ENCODE results near the gene CAMTA1.

Gene CAMTA1

DNA sequence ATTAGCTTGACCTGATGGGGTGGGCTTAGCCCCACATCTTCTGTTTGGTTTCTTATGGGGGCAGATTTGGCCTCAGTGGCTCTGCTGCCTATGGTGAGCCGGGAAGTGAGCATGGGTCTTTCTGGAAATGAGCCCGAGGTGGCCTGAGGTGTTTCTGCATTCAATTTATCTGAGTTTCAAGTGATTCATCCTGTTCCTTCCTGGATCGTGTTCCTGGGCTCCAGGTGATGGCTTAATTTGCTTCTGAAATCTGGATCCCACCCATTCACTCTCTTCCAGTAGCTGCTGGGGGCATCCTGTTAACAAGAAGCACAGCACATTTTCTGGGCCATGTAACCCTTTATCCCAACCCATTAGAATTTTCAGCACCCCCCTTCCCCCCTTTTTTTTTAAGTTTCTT, 324.6 kb downstream of the CAMTA1 start:
- TF ChIP-seq, protein P1, sequence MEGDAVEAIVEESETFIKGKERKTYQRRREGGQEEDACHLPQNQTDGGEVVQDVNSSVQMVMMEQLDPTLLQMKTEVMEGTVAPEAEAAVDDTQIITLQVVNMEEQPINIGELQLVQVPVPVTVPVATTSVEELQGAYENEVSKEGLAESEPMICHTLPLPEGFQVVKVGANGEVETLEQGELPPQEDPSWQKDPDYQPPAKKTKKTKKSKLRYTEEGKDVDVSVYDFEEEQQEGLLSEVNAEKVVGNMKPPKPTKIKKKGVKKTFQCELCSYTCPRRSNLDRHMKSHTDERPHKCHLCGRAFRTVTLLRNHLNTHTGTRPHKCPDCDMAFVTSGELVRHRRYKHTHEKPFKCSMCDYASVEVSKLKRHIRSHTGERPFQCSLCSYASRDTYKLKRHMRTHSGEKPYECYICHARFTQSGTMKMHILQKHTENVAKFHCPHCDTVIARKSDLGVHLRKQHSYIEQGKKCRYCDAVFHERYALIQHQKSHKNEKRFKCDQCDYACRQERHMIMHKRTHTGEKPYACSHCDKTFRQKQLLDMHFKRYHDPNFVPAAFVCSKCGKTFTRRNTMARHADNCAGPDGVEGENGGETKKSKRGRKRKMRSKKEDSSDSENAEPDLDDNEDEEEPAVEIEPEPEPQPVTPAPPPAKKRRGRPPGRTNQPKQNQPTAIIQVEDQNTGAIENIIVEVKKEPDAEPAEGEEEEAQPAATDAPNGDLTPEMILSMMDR (conservative IDR thresholded peaks at IDR 0.05; ENCODE audit: low read depth, low read length) = no peak
- H3K4me3 ChIP-seq (ENCODE audit: low read depth, low read length) = no peak overlapping the region
- DNase-seq (ENCODE audit: low read depth) = no peak

GRCh38 chr1:7110321-7110720, 325.1 kb downstream of the CAMTA1 start:
- TF ChIP-seq, protein P1 (conservative IDR thresholded peaks at IDR 0.05; ENCODE audit: low read depth, low read length) = no peak
- DNase-seq (ENCODE audit: low read depth) = no peak
- H3K4me3 ChIP-seq (ENCODE audit: low read depth, low read length) = no peak overlapping the region

- H3K4me3 ChIP-seq (ENCODE audit: low read depth, low read length) = no peak overlapping the region
- no peak for DNase-seq (ENCODE audit: low read depth)
- TF ChIP-seq, protein P1 (conservative IDR thresholded peaks at IDR 0.05; ENCODE audit: low read depth, low read length) = no peak
These were observed 326.6 kb downstream of the CAMTA1 start for GRCh38 chr1:7111853-7112252.

DNA sequence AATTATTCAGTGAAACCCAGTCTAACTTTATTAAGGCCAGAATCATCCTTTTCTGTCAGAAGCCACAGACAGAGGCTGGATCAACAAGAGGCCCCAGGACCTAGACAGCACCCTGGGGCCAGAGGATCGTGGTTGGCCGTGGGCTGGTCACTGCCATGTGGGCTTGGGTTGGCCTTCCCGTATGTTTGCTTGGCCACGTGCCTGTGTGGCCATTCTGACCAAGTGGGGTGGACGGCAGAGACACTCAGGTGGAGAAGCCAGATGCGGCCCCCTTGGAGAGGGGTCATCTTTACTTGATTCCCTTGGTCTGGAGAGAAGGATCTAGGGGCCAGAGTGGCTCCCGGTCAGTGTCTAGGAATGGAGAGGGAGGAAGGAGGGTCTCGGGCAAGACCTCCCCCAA, 327.9 kb downstream of the CAMTA1 start:
- no peak for DNase-seq (ENCODE audit: low read depth)
- TF ChIP-seq, protein P1 (conservative IDR thresholded peaks at IDR 0.05; ENCODE audit: low read depth, low read length) = no peak
- H3K4me3 ChIP-seq (ENCODE audit: low read depth, low read length) = no peak overlapping the region

- no peak overlapping the region for H3K4me3 ChIP-seq (ENCODE audit: low read depth, low read length)
- TF ChIP-seq, protein P1 (conservative IDR thresholded peaks at IDR 0.05; ENCODE audit: low read depth, low read length) = no peak
- DNase-seq (ENCODE audit: low read depth) = no peak
These were observed 328.6 kb downstream of the CAMTA1 start for GRCh38 chr1:7113822-7114221.

DNA sequence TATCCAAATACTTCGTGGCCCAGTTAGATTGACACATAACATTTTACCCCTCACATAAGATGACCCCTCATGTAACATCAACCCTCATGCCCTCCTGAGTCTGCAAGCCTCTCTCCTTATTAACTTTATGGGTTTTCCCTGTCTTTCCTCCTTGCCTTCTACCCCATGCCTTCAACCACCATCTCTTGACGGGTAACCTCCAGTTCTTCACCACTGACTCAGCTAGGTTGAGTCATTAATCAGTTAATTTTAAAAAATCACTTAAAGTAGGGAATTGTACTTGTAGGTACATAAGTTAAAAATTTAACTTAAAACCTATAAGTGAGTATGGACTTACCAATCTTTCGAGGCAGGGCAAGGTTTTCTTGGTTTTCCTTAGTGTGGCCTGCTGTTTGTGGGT, 330.7 kb downstream of the CAMTA1 start:
- TF ChIP-seq, protein P1 (conservative IDR thresholded peaks at IDR 0.05; ENCODE audit: low read depth, low read length) = no peak
- no peak for DNase-seq (ENCODE audit: low read depth)

GRCh38 chr1:7117399-7118281, 332.4 kb downstream of the CAMTA1 start:
- TF ChIP-seq, protein P1 (conservative IDR thresholded peaks at IDR 0.05; ENCODE audit: low read depth, low read length) = peak; percentile 58
- peak overlapping the region; percentile 38 for H3K4me3 ChIP-seq (ENCODE audit: low read depth, low read length)
- DNase-seq (ENCODE audit: low read depth) = peak; percentile 92

More for the DNA sequence above, 330.7 kb downstream of the CAMTA1 start:
- H3K4me3 ChIP-seq (ENCODE audit: low read depth, low read length) = no peak overlapping the region

All from choroid plexus epithelial cell (primary cell).